H1 (cell line): ENCODE measurements around the gene DENND2D. TPM values are rescaled to one million over a fixed set of nuclear protein-coding genes. Genes with fewer than 3 reads are reported as not detected.

Experiments
- CTCF ChIA-PET: fragments of 300-600 bp; sonication (Branson Sonifier 250); formaldehyde crosslinking; loops from one replicate; lab custom pipeline; 2021; ENCODE audit not compliant: partially characterized antibody; lab: Charles Lee
- POLR2A ChIA-PET: fragments of 300-600 bp; sonication (Branson Sonifier 250); formaldehyde crosslinking; loops from one replicate; lab custom pipeline; 2021; ENCODE audit warnings: inconsistent platforms; ENCODE audit not compliant: partially characterized antibody; lab: Charles Lee
- DNase-seq, 2 experiments: peaks; one replicate each; pipeline versions ENCODE4 v3.0.0 to v3.0.0-alpha.2; 2010 to 2022; ENCODE audit warnings: low spot score in 2 of 2, low read depth in 1 of 2, mixed read lengths in 1 of 2
- FAIRE-seq: peaks from 2 replicates; lab custom pipeline; 2011; peaks lifted over from hg19 to GRCh38; lab: Jason Lieb, UNC
- H2AFZ ChIP-seq: 2 replicates; pipeline ENCODE4 v1.8.1; 2012; ENCODE audit warnings: low read length, inconsistent platforms
- H2AK5ac ChIP-seq: 2 replicates; pipeline ENCODE4 v1.6.1; 2013; ENCODE audit warnings: low read depth, low read length
- H2BK120ac ChIP-seq: replicated peaks from 2 replicates; pipeline ENCODE3; 2013; ENCODE audit warnings: low read depth, low read length, inconsistent platforms
- H2BK12ac ChIP-seq: 2 replicates; pipeline ENCODE4 v1.6.1; 2013; ENCODE audit warnings: low read depth, low read length
- H2BK15ac ChIP-seq: 2 replicates; pipeline ENCODE4 v1.6.1; 2013; ENCODE audit warnings: low read length
- H2BK20ac ChIP-seq: 2 replicates; pipeline ENCODE4 v1.6.1; 2013; ENCODE audit warnings: low read length
- H2BK5ac ChIP-seq: 2 replicates; pipeline ENCODE4 v1.6.1; 2013; ENCODE audit warnings: low read depth, low read length
- H3K14ac ChIP-seq: 2 replicates; pipeline ENCODE4 v1.6.1; 2013; ENCODE audit warnings: inconsistent platforms; ENCODE audit not compliant: insufficient read length
- H3K18ac ChIP-seq: 2 replicates; pipeline ENCODE4 v1.6.1; 2013; ENCODE audit warnings: low read length; ENCODE audit errors: extremely low read depth
- H3K23ac ChIP-seq: 2 replicates; pipeline ENCODE4 v1.6.1; 2013; ENCODE audit warnings: inconsistent platforms; ENCODE audit not compliant: insufficient read length
- H3K23me2 ChIP-seq: 2 replicates; pipeline ENCODE4 v1.6.1; 2013; ENCODE audit warnings: low read depth, low read length
- H3K27ac ChIP-seq: 2 replicates; pipeline ENCODE4 v1.6.1; 2011; ENCODE audit warnings: low read depth, low read length, inconsistent platforms
- H3K27me3 ChIP-seq, 4 experiments: replicated peaks in 1 of 4; 1 replicate in 1 of 4; 2 replicates in 3 of 4; pipeline versions ENCODE4 v1.6.1 to v1.8.1; 2011 to 2013; ENCODE audit warnings: low read length in 3 of 4, mild to moderate bottlenecking in 3 of 4, inconsistent platforms in 2 of 4, mixed read lengths in 2 of 4, moderate library complexity in 1 of 4; ENCODE audit not compliant: control insufficient read depth in 3 of 4, insufficient read depth in 3 of 4; ENCODE audit errors: extremely low read depth in 1 of 4
- H3K36me3 ChIP-seq, 4 experiments: 2 replicates each; pipeline versions ENCODE4 v1.6.1 to v1.8.1; 2011 to 2013; ENCODE audit warnings: mild to moderate bottlenecking in 4 of 4, low read length in 3 of 4, moderate library complexity in 2 of 4, control low read depth in 1 of 4, inconsistent platforms in 1 of 4; ENCODE audit not compliant: insufficient read depth in 4 of 4, control insufficient read depth in 2 of 4
- H3K4ac ChIP-seq: replicated peaks from 2 replicates; pipeline ENCODE3; 2013; ENCODE audit warnings: low read length, low read depth, mixed read lengths, inconsistent platforms; ENCODE audit not compliant: insufficient read length
- H3K4me1 ChIP-seq, 4 experiments: replicated peaks in 1 of 4; 1 replicate in 1 of 4; 2 replicates in 3 of 4; pipeline versions ENCODE4 v1.6.1 to v1.8.1; 2011 to 2013; ENCODE audit warnings: low read length in 3 of 4, inconsistent platforms in 2 of 4, mixed read lengths in 1 of 4; ENCODE audit not compliant: insufficient read depth in 4 of 4, control insufficient read depth in 3 of 4
- H3K4me2 ChIP-seq, 2 experiments: 2 replicates each; pipeline versions ENCODE4 v1.6.1 to v1.8.1; 2011 to 2013; ENCODE audit warnings: low read depth in 2 of 2, low read length in 2 of 2, control low read depth in 1 of 2, inconsistent platforms in 1 of 2, mild to moderate bottlenecking in 1 of 2; ENCODE audit not compliant: insufficient read depth in 1 of 2
- H3K4me3 ChIP-seq, 4 experiments: fragments of 200-600, 300-600 bp in 1 of 4; sonication (generic), shearing (Covaris generic), sonication (Bioruptor Twin) in 1 of 4; 2 replicates each; pipeline versions ENCODE4 v1.5.1 to v1.8.1; 2011 to 2016; ENCODE audit warnings: low read length in 4 of 4, low read depth in 3 of 4, control low read depth in 2 of 4, inconsistent platforms in 2 of 4, mild to moderate bottlenecking in 2 of 4, mixed read lengths in 1 of 4, moderate library complexity in 1 of 4; ENCODE audit not compliant: insufficient read depth in 2 of 4; ENCODE audit errors: extremely low read depth in 1 of 4
- H3K56ac ChIP-seq: replicated peaks from 2 replicates; pipeline ENCODE3; 2013; ENCODE audit warnings: low read depth, mild to moderate bottlenecking, mixed read lengths, low read length, inconsistent platforms; ENCODE audit not compliant: insufficient read length
- H3K79me1 ChIP-seq: 2 replicates; pipeline ENCODE4 v1.6.1; 2013; ENCODE audit warnings: low read depth, low read length, control low read depth
- H3K79me2 ChIP-seq, 2 experiments: 2 replicates each; pipeline versions ENCODE4 v1.6.1 to v1.8.1; 2012 to 2013; ENCODE audit warnings: low read length in 2 of 2, mild to moderate bottlenecking in 2 of 2, inconsistent platforms in 1 of 2; ENCODE audit not compliant: insufficient read depth in 2 of 2, control insufficient read depth in 1 of 2
- H3K9ac ChIP-seq, 4 experiments: replicated peaks in 1 of 4; 1 replicate in 1 of 4; 2 replicates in 3 of 4; pipeline versions ENCODE4 v1.6.1 to v1.8.1; 2011 to 2013; ENCODE audit warnings: low read depth in 3 of 4, low read length in 3 of 4, control low read depth in 2 of 4, mild to moderate bottlenecking in 2 of 4, moderate library complexity in 2 of 4, inconsistent platforms in 1 of 4; ENCODE audit errors: extremely low read depth in 1 of 4
- H3K9me3 ChIP-seq, 2 experiments: 2 replicates each; pipeline versions ENCODE4 v1.6.1 to v1.8.1; 2012 to 2013; ENCODE audit warnings: mild to moderate bottlenecking in 2 of 2, moderate library complexity in 2 of 2, control low read depth in 1 of 2, inconsistent platforms in 1 of 2, low read depth in 1 of 2, low read length in 1 of 2, mixed read lengths in 1 of 2; ENCODE audit not compliant: insufficient read depth in 2 of 2
- H4K20me1 ChIP-seq, 2 experiments: replicated peaks in 1 of 2; 2 replicates each; pipeline versions ENCODE3 to v1.8.1; 2011 to 2013; ENCODE audit warnings: inconsistent platforms in 2 of 2, low read length in 2 of 2, mild to moderate bottlenecking in 1 of 2; ENCODE audit not compliant: insufficient read depth in 2 of 2, control insufficient read depth in 1 of 2
- H4K5ac ChIP-seq: 2 replicates; pipeline ENCODE4 v1.6.1; 2013; ENCODE audit warnings: low read length, low read depth, mixed read lengths, inconsistent platforms; ENCODE audit not compliant: insufficient read length
- H4K8ac ChIP-seq: 2 replicates; pipeline ENCODE4 v1.8.0; 2013; ENCODE audit warnings: mild to moderate bottlenecking, moderate library complexity, low read length, inconsistent platforms; ENCODE audit not compliant: insufficient read depth; ENCODE audit errors: extremely low read depth
- H4K91ac ChIP-seq: replicated peaks from 2 replicates; pipeline ENCODE3; 2013; ENCODE audit warnings: low read length, mixed read lengths, inconsistent platforms; ENCODE audit not compliant: insufficient read length
- ASH2L ChIP-seq: fragments of 200-600, 300-600 bp; sonication (generic); IDR thresholded peaks from one replicate; pipeline ENCODE4 v1.7.1; 2017; ENCODE audit warnings: low read length
- ATF3 ChIP-seq: IDR thresholded peaks from 2 replicates; pipeline ENCODE4 v1.6.1; 2011; ENCODE audit warnings: low read depth, mild to moderate bottlenecking, low read length; ENCODE audit not compliant: insufficient read depth
- BCL11A ChIP-seq, 2 experiments: IDR thresholded peaks; one replicate each; pipeline ENCODE4 v1.6.1; 2011; ENCODE audit warnings: low read depth in 2 of 2, low read length in 2 of 2, mild to moderate bottlenecking in 2 of 2
- CBX5 ChIP-seq: fragments of 300-800, 300-1000 bp; sonication (generic); IDR thresholded peaks from 2 replicates; pipeline ENCODE4 v1.7.1; 2016; ENCODE audit warnings: antibody characterized with exemption, low read length, low read depth
- CBX8 ChIP-seq: fragments of 300-800, 300-1000 bp; sonication (generic); IDR thresholded peaks from 2 replicates; pipeline ENCODE4 v1.7.1; 2016; ENCODE audit warnings: low read depth, low read length, borderline replicate concordance
- GABPA ChIP-seq: IDR thresholded peaks from 2 replicates; pipeline ENCODE4 v1.6.1; 2011; ENCODE audit warnings: mild to moderate bottlenecking, low read length, moderate library complexity, borderline replicate concordance; ENCODE audit not compliant: insufficient read depth
- HDAC6 ChIP-seq: IDR thresholded peaks from one replicate; pipeline ENCODE4 v1.7.1; 2012; ENCODE audit warnings: low read depth, mild to moderate bottlenecking, inconsistent platforms, low read length, moderate library complexity
- SIX5 ChIP-seq: IDR thresholded peaks from 2 replicates; pipeline ENCODE4 v1.6.1; 2011; ENCODE audit warnings: mild to moderate bottlenecking, low read depth, low read length
- SUZ12 ChIP-seq: fragments of 200-600 bp; sonication (generic); IDR thresholded peaks from 2 replicates; pipeline ENCODE4 v1.6.1; 2012; ENCODE audit warnings: mild to moderate bottlenecking, inconsistent platforms, low read length, moderate library complexity, mixed read lengths
- TAF1 ChIP-seq: IDR thresholded peaks from 2 replicates; pipeline ENCODE4 v1.6.1; 2011; ENCODE audit warnings: mild to moderate bottlenecking, low read depth, low read length
- TAF7 ChIP-seq: optimal IDR thresholded peaks from 2 replicates; pipeline ENCODE3; 2011; ENCODE audit warnings: low read depth, mild to moderate bottlenecking, inconsistent platforms, low read length, moderate library complexity, borderline replicate concordance
- USF2 ChIP-seq: IDR thresholded peaks from 2 replicates; pipeline ENCODE4 v1.6.1; 2011; ENCODE audit warnings: low read length, improper control_type of control experiment
- WGBS, 2 experiments: shearing (Covaris generic) in 1 of 2; methylation state at CpG; one replicate each; pipeline versions ENCODE4 v1.1.6 to v1.1.7; 2013 to 2015; ENCODE audit warnings: low lambda C conversion rate in 2 of 2, mixed read lengths in 2 of 2, inconsistent platforms in 1 of 2, low coverage in 1 of 2, missing lambda C conversion rate in 1 of 2; ENCODE audit not compliant: insufficient replicate concordance in 2 of 2, insufficient coverage in 1 of 2, insufficient read length in 1 of 2; ENCODE audit errors: extremely low coverage in 1 of 2, missing lambda C conversion rate in 1 of 2; 5-methylcytosine and 5-hydroxymethylcytosine counted together
- polyA plus RNA-seq, 7 experiments: library from polyadenylated mRNA; depleted of rRNA in 3 of 7; stranded (reverse) in 5 of 7; unstranded in 2 of 7; fragments of >200 nt in 5 of 7; fragments of 200-250 nt in 2 of 7; gene quantifications; 1 replicate in 5 of 7; 2 replicates in 1 of 7; 4 replicates in 1 of 7; pipeline versions ENCODE4 v1.2.1 to v1.2.3, GENCODE V29; 2011 to 2013; ENCODE audit warnings: missing spikeins in 2 of 7, mixed read lengths in 2 of 7
- total RNA-seq: library from RNA; stranded (reverse); fragmentation: NEBNext Ultra II Directional; extraction: Animal tissue kit (Norgen Biotek cat#: 25700); gene quantifications from 2 replicates; pipeline ENCODE4 v1.2.1, GENCODE V29; 2021

Gene DENND2D
- total and polyA plus RNA-seq, 2 of the 8 experiments (the other 6 are each of a cell fraction or from before 2014, with no cell fraction given), result 0.58 to 1.6 TPM

- no peaks in the 10 kb centered on the region for H3K79me1 ChIP-seq
- TF ChIP-seq GABPA, result no peak
- no peak for TF ChIP-seq ATF3
- TF ChIP-seq TAF1, result no peak
- no peak for TF ChIP-seq CBX5
- TF ChIP-seq SIX5, result no peak
- TF ChIP-seq HDAC6, result no peak
- TF ChIP-seq BCL11A (IDR thresholded peaks at IDR 0.05; ENCODE audit: low read depth in 2 of 2, low read length in 2 of 2), result no peak
- no peak for TF ChIP-seq SUZ12
- no peak for TF ChIP-seq TAF7
- TF ChIP-seq CBX8, result no peak
- no peak for TF ChIP-seq ASH2L
- TF ChIP-seq USF2, result no peak
- no peak overlapping the region for H3K27ac ChIP-seq
- H2AK5ac ChIP-seq, result no peak overlapping the region
- H3K27me3 ChIP-seq, result no peaks in the 10 kb centered on the region
- no peak overlapping the region for H3K23ac ChIP-seq
- DNase-seq, result no peak
- no peak overlapping the region for H3K14ac ChIP-seq
- POLR2A ChIA-PET, result no interaction called here
- H3K56ac ChIP-seq, result no peak overlapping the region
- no peak overlapping the region for H3K4me3 ChIP-seq
- WGBS, 2 experiments, result 79% methylated on average over 1 of the region's 1 CpG; no CpG with 5 or more reads in 1 of the 2 experiments
- H3K4ac ChIP-seq, result no peak overlapping the region
- H4K8ac ChIP-seq, result no peak overlapping the region
- no peak overlapping the region for H3K4me2 ChIP-seq
- CTCF ChIA-PET, result interaction anchor here (1.0 to 1.7 kb wide), 2 partner anchors 17 to 205 kb away, joined by 3 read pairs; no protein-coding TSS in a partner anchor
- H4K91ac ChIP-seq, result no peak overlapping the region
- H4K5ac ChIP-seq, result no peak overlapping the region
- no peaks in the 10 kb centered on the region for H3K9me3 ChIP-seq
- no peak overlapping the region for H2BK20ac ChIP-seq
- no peak for FAIRE-seq
- no peak overlapping the region for H3K9ac ChIP-seq
- peaks cover 0 to 9% of the 10 kb centered on the region in 2 experiments; a peak in 3 of 4 replicates for H3K79me2 ChIP-seq
- H3K36me3 ChIP-seq, result peaks cover 0 to 10% (median 1%) of the 10 kb centered on the region in 4 experiments; a peak in 2 of 8 replicates
- H2BK120ac ChIP-seq, result no peak overlapping the region
- H3K18ac ChIP-seq, result no peak overlapping the region
- H4K20me1 ChIP-seq, result peaks cover 0 to 1% of the 10 kb centered on the region in 2 experiments
- no peak overlapping the region for H2BK12ac ChIP-seq
- no peaks in the 10 kb centered on the region for H3K4me1 ChIP-seq
- H2BK5ac ChIP-seq, result no peak overlapping the region
- H3K23me2 ChIP-seq, result no peaks in the 10 kb centered on the region
- H2AFZ ChIP-seq, result no peak overlapping the region
- H2BK15ac ChIP-seq, result no peak overlapping the region
Measured at GRCh38 chr1:111161843-111162487, 38.5 kb downstream of the DENND2D start.
